Endothelial cell of umbilical vein (primary cell): ENCODE data around the gene GSN. TPM values are rescaled to one million over a fixed set of nuclear protein-coding genes. Genes with fewer than 3 reads are reported as not detected.

ENCODE experiments used
- BruUV-seq: library from RNA; stranded (reverse); fragments of 400-500 nt; replicated peaks from 2 replicates; lab custom pipeline; 2021; lab: Mats Ljungman, UMichigan
- CTCF ChIA-PET: fragments of 300-600, 350-600 bp; sonication (Branson Sonifier 250); formaldehyde crosslinking; loops from one replicate; lab custom pipeline; 2021; ENCODE audit warnings: antibody characterized with exemption, inconsistent platforms; lab: Charles Lee
- POLR2A ChIA-PET: fragments of 300-600, 350-600 bp; sonication (Branson Sonifier 250); formaldehyde crosslinking; loops from one replicate; lab custom pipeline; 2021; ENCODE audit warnings: antibody characterized with exemption, inconsistent platforms; lab: Charles Lee
- DNase-seq: peaks from one replicate; pipeline ENCODE4 v3.0.0-alpha.2; 2011; ENCODE audit warnings: low read depth, low spot score
- FAIRE-seq: peaks from 2 replicates; lab custom pipeline; 2011; peaks lifted over from hg19 to GRCh38; lab: Jason Lieb, UNC
- H2AFZ ChIP-seq: 2 replicates; pipeline ENCODE4 v1.6.0; 2012; ENCODE audit warnings: low read depth, low read length, control low read depth, inconsistent platforms
- H3K27ac ChIP-seq: 2 replicates; pipeline ENCODE4 v1.5.1; 2011; ENCODE audit warnings: low read depth, mild to moderate bottlenecking, control low read depth, low read length, moderate library complexity; ENCODE audit not compliant: insufficient read depth
- H3K27me3 ChIP-seq, 2 experiments: 2 replicates each; pipeline versions ENCODE4 v1.6.0 to v1.6.1; 2011; ENCODE audit warnings: low read length in 2 of 2, mixed read lengths in 1 of 2; ENCODE audit not compliant: control insufficient read depth in 2 of 2, insufficient read depth in 2 of 2
- H3K36me3 ChIP-seq, 2 experiments: 2 replicates in 1 of 2; 3 replicates in 1 of 2; pipeline ENCODE4 v1.5.1; 2011; ENCODE audit warnings: low read length in 2 of 2, mild to moderate bottlenecking in 1 of 2, moderate library complexity in 1 of 2; ENCODE audit not compliant: control insufficient read depth in 2 of 2, insufficient read depth in 2 of 2; ENCODE audit errors: extremely low read depth in 1 of 2
- H3K4me1 ChIP-seq: 3 replicates; pipeline ENCODE4 v1.5.1; 2011; ENCODE audit warnings: mild to moderate bottlenecking, low read length; ENCODE audit not compliant: control insufficient read depth, insufficient read depth; ENCODE audit errors: extremely low read depth
- H3K4me2 ChIP-seq: 2 replicates; pipeline ENCODE4 v1.6.1; 2011; ENCODE audit warnings: low read length, control low read depth, mixed read lengths; ENCODE audit not compliant: insufficient read depth
- H3K4me3 ChIP-seq, 3 experiments: fragments of 200-600 bp in 1 of 3; sonication (generic), shearing (Covaris generic) in 1 of 3; replicated peaks in 1 of 3; 2 replicates each; pipeline ENCODE4 v1.5.1; 2011 to 2016; ENCODE audit warnings: control low read depth in 3 of 3, low read length in 3 of 3, mild to moderate bottlenecking in 2 of 3, inconsistent platforms in 1 of 3, low read depth in 1 of 3, moderate library complexity in 1 of 3; ENCODE audit not compliant: insufficient read depth in 1 of 3
- H3K79me2 ChIP-seq: 2 replicates; pipeline ENCODE4 v1.6.0; 2012; ENCODE audit warnings: low read length, inconsistent platforms; ENCODE audit not compliant: control insufficient read depth, insufficient read depth
- H3K9ac ChIP-seq: replicated peaks from 2 replicates; pipeline ENCODE3; 2011; ENCODE audit warnings: low read length, control low read depth; ENCODE audit not compliant: insufficient read depth; ENCODE audit errors: extremely low read depth
- H3K9me1 ChIP-seq: replicated peaks from 3 replicates; pipeline ENCODE4 v1.6.0; 2011; ENCODE audit warnings: mild to moderate bottlenecking, low read length; ENCODE audit not compliant: control insufficient read depth, insufficient read depth; ENCODE audit errors: extremely low read depth
- H3K9me3 ChIP-seq: replicated peaks from 2 replicates; pipeline ENCODE4 v1.5.1; 2012; ENCODE audit warnings: low read length, inconsistent platforms; ENCODE audit not compliant: control insufficient read depth, insufficient read depth
- H4K20me1 ChIP-seq: replicated peaks from 2 replicates; pipeline ENCODE3; 2011; ENCODE audit warnings: mild to moderate bottlenecking, low read length; ENCODE audit not compliant: control insufficient read depth, insufficient read depth; ENCODE audit errors: extremely low read depth
- EZH2 ChIP-seq: IDR thresholded peaks from 2 replicates; pipeline ENCODE4 v1.6.1; 2012; ENCODE audit warnings: borderline replicate concordance, low read depth, mild to moderate bottlenecking, moderate library complexity, low read length, inconsistent platforms; ENCODE audit not compliant: severe bottlenecking
- FOS ChIP-seq: IDR thresholded peaks from 2 replicates; pipeline ENCODE4 v1.6.1; 2011; ENCODE audit warnings: mild to moderate bottlenecking, low read length, moderate library complexity, borderline replicate concordance; ENCODE audit not compliant: insufficient read depth
- GATA2 ChIP-seq: IDR thresholded peaks from 2 replicates; pipeline ENCODE4 v1.7.0; 2011; ENCODE audit warnings: low read depth, mild to moderate bottlenecking, moderate library complexity, mixed read lengths, low read length; ENCODE audit not compliant: insufficient read length, insufficient read depth
- JUN ChIP-seq: IDR thresholded peaks from 2 replicates; pipeline ENCODE4 v1.6.1; 2011; ENCODE audit warnings: borderline replicate concordance, low read depth; ENCODE audit not compliant: insufficient read length, insufficient read depth
- MAX ChIP-seq: IDR thresholded peaks from 2 replicates; pipeline ENCODE4 v1.6.1; 2011; ENCODE audit not compliant: insufficient read depth, insufficient read length
- MYC ChIP-seq: IDR thresholded peaks from one replicate; pipeline ENCODE4 v1.6.1; 2011; ENCODE audit warnings: mild to moderate bottlenecking, low read depth, low read length
- POLR2A ChIP-seq: IDR thresholded peaks from 2 replicates; pipeline ENCODE4 v1.6.1; 2012; ENCODE audit warnings: low read depth, mild to moderate bottlenecking, control low read depth, low read length
- POLR2AphosphoS5 ChIP-seq: IDR thresholded peaks from 2 replicates; pipeline ENCODE4 v1.6.1; 2012; ENCODE audit warnings: low read depth, mild to moderate bottlenecking, control low read depth, low read length, moderate library complexity; ENCODE audit not compliant: insufficient read depth
- dilution Hi-C: fragments of 300-500 bp; cut with MboI; formaldehyde crosslinking; loops from one replicate; pipeline ENCODE4 v1.15.0; 2019; ENCODE audit warnings: low sequenced_read_pairs; ENCODE audit not compliant: extremely low pct_ligation_motif_present
- intact Hi-C: fragments of 100-400 bp; cut with micrococcal nuclease; formaldehyde crosslinking; loops from one replicate; pipeline ENCODE4 v1.10.0; 2022
- polyA plus RNA-seq, 4 experiments: library from polyadenylated mRNA; depleted of rRNA in 3 of 4; stranded (reverse) in 3 of 4; unstranded in 1 of 4; fragments of >200 nt; gene quantifications; 2 replicates each; pipeline versions ENCODE4 v1.2.1 to v1.2.3, GENCODE V29; 2011 to 2012; ENCODE audit warnings: missing spikeins in 1 of 4
- total RNA-seq: library from RNA; stranded (reverse); gene quantifications from 2 replicates; pipeline ENCODE4 v1.2.3, GENCODE V29; 2021
- TF ChIP-seq, protein P1 (sequence below), 2 donors: IDR thresholded peaks; 1 replicate in 1 of 2; 2 replicates in 1 of 2; pipeline ENCODE4 v1.5.1; 2011; ENCODE audit warnings: low read length in 2 of 2, mild to moderate bottlenecking in 2 of 2, moderate library complexity in 2 of 2, control low read depth in 1 of 2, inconsistent platforms in 1 of 2, low read depth in 1 of 2; ENCODE audit not compliant: insufficient read depth in 1 of 2; ENCODE audit errors: extremely low read depth in 1 of 2

Gene GSN
- total and polyA plus RNA-seq, 2 donors (not counting 3 experiments of a cell fraction or from before 2014, with no cell fraction given) = 130 to 232 TPM

DNA sequence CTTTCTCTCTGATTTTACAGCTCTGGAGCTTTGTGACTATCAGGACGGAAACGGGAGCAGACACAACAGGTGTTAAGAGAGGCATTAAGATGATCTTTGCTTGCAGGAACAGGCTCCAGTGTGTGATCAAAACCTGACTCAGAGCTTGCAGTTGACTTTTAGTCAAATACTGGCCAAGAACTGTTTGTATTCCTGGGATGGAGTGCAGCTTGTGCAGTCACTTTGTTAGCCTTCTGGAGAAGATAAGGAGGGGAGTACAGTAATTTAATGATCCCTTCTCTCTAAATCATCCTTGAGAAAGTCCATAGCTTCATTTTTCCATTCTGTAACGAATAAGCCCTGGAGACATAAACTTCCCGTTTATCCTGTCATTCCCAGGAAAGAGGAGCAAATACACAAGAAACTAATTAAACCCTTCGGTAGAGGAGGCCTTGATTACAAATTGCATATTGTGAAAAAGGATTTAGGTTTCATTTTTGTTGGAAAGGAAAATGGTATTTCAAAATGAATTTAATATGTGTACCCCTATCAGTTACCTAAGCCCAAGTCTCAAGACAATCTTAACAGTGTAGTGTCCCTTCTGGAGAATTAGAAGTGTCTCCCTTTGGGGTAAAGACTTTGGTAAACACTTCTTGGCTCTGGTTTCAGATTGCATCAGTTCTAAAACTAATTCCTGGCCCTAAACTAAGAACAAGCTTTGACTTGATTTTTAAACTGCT lies 105.2 kb downstream of the GSN start:
- no peak overlapping the region for H3K4me2 ChIP-seq
- FAIRE-seq = no peak
- dilution Hi-C loops = no loop called here

More for the DNA sequence above, 105.2 kb downstream of the GSN start:
- Histone ChIP-seq H3K9me1 (no peaks in the 10 kb centered on the region), H3K27ac (no peak overlapping the region), H3K9ac (no peak overlapping the region), H4K20me1 (no peaks in the 10 kb centered on the region), H3K9me3 (no peaks in the 10 kb centered on the region), H3K36me3 (no peaks in the 10 kb centered on the region), H3K27me3 (no peaks in the 10 kb centered on the region), H3K4me1 (peaks cover 10% of the 10 kb centered on the region), H3K4me3 (no peak overlapping the region), H2AFZ (peak overlapping the region; percentile 48), H3K79me2 (peaks cover 17% of the 10 kb centered on the region)
- TF ChIP-seq MAX = no peak
- no peak for TF ChIP-seq EZH2
- TF ChIP-seq JUN = no peak
- no peak for TF ChIP-seq GATA2
- TF ChIP-seq MYC = no peak
- no peak for TF ChIP-seq POLR2AphosphoS5
- no peak for TF ChIP-seq POLR2A
- TF ChIP-seq, protein P1, sequence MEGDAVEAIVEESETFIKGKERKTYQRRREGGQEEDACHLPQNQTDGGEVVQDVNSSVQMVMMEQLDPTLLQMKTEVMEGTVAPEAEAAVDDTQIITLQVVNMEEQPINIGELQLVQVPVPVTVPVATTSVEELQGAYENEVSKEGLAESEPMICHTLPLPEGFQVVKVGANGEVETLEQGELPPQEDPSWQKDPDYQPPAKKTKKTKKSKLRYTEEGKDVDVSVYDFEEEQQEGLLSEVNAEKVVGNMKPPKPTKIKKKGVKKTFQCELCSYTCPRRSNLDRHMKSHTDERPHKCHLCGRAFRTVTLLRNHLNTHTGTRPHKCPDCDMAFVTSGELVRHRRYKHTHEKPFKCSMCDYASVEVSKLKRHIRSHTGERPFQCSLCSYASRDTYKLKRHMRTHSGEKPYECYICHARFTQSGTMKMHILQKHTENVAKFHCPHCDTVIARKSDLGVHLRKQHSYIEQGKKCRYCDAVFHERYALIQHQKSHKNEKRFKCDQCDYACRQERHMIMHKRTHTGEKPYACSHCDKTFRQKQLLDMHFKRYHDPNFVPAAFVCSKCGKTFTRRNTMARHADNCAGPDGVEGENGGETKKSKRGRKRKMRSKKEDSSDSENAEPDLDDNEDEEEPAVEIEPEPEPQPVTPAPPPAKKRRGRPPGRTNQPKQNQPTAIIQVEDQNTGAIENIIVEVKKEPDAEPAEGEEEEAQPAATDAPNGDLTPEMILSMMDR (IDR thresholded peaks at IDR 0.05; ENCODE audit: extremely low read depth in 1 of 2, insufficient read depth in 1 of 2, low read depth in 1 of 2, low read length in 2 of 2) = no peak
- TF ChIP-seq FOS = no peak
- DNase-seq = no peak
- intact Hi-C loops = no loop called here
- CTCF ChIA-PET = interaction anchor here (0.6 to 3.0 kb wide), 7 partner anchors 12 to 95 kb away, joined by 3 to 24 read pairs (median 4); no protein-coding TSS in a partner anchor
- BruUV-seq = no TSS peak
- POLR2A ChIA-PET = interaction anchor here (0.5 to 1.4 kb wide), 2 partner anchors 12 to 86 kb away, joined by 3 read pairs; no protein-coding TSS in a partner anchor
